Bronchial epithelial cell (primary cell): ENCODE data around the gene PFN1. TPM values are rescaled to one million over a fixed set of nuclear protein-coding genes. Genes with fewer than 3 reads are reported as not detected.
A peak's percentile ranks its signal among the peaks of the same experiment; 100 is the strongest.

Experiments
- DNase-seq: peaks from one replicate; pipeline ENCODE4 v3.0.0-alpha.2; 2010; ENCODE audit warnings: low read depth
- FAIRE-seq: peaks from 2 replicates; lab custom pipeline; 2011; peaks lifted over from hg19 to GRCh38; lab: Jason Lieb, UNC
- H3K27me3 ChIP-seq: 2 replicates; pipeline ENCODE4 v1.5.1; 2011; ENCODE audit warnings: low read length; ENCODE audit not compliant: control insufficient read depth, insufficient read depth
- H3K36me3 ChIP-seq: 2 replicates; pipeline ENCODE4 v1.5.1; 2011; ENCODE audit warnings: low read length; ENCODE audit not compliant: control insufficient read depth, insufficient read depth
- H3K4me3 ChIP-seq: 2 replicates; pipeline ENCODE4 v1.5.1; 2011; ENCODE audit warnings: mild to moderate bottlenecking, low read depth, low read length, control low read depth
- CTCF ChIP-seq: IDR thresholded peaks from 2 replicates; pipeline ENCODE4 v1.5.1; 2011; ENCODE audit warnings: mild to moderate bottlenecking, moderate library complexity, low read length, control low read depth, inconsistent platforms; ENCODE audit not compliant: insufficient read depth, severe bottlenecking
- total RNA-seq: library from RNA; depleted of rRNA; stranded (reverse); fragments of >200 nt; gene quantifications from 2 replicates; pipeline ENCODE4 v1.2.1, GENCODE V29; 2014

PFN1 gene
- total RNA-seq, 1 donor from 2014 or later: 440 TPM

GRCh38 chr17:4955091-4955490, 6.8 kb upstream of the PFN1 start:
- Histone ChIP-seq H3K36me3 (peaks cover 7% of the 10 kb centered on the region), H3K27me3 (no peaks in the 10 kb centered on the region), H3K4me3 (no peak overlapping the region)
- TF ChIP-seq CTCF: no peak
- DNase-seq: no peak
- no peak for FAIRE-seq

DNA sequence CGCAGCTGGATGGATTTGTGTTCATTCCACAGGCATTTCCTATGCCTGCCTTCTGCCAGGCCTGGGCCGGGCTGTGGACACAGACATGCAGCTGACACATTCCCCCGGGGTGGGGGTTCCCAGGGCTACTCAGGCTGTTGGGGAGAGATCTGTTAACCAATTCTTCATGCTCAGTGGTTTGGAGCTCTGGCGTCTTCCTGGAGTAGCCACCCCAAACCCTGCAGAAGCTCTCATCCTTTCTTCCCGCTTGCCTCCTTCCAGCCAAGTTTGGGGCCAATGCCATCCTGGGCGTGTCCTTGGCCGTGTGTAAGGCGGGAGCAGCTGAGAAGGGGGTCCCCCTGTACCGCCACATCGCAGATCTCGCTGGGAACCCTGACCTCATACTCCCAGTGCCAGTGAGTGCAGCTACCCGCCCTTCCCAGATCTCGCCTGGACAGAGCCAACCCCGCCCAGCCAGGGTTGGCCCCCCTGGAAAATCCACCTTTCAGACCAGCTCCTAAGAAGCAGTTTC, 5.2 kb upstream of the PFN1 start:
- no peaks in the 10 kb centered on the region for H3K27me3 ChIP-seq
- DNase-seq (no peak), FAIRE-seq (no peak)

GRCh38 chr17:4951486-4951885, 3.2 kb upstream of the PFN1 start:
- Histone ChIP-seq H3K36me3 (peaks cover 2% of the 10 kb centered on the region), H3K27me3 (no peaks in the 10 kb centered on the region), H3K4me3 (no peak overlapping the region)
- TF ChIP-seq CTCF: no peak
- DNase-seq (no peak), FAIRE-seq (no peak)

More for the DNA sequence above, 5.2 kb upstream of the PFN1 start:
- Histone ChIP-seq H3K4me3 (no peak overlapping the region), H3K36me3 (no peaks in the 10 kb centered on the region)
- no peak for TF ChIP-seq CTCF

DNA sequence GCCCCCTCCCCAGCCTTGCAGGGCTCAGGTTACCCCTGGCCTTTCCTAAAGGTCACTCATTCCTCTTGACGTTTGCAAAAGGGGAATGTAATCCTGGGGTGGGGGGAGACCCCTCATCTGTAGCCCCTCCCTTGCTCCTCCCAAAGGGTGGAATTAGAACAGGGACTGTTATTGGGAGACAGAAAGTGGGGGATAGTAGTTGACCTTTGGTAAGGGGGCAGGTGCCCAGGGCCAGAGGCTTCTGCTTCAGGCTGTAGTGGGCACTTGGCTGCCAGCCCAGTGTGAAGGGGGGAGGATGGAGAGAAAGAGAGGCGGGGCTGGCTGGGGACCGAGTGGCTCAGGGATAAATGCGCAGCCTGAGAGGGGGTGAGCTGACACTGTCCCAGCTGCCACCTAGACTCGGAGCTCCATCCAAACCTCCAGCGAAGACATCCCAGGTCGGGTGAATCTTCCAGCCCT, 2.4 kb upstream of the PFN1 start, which contains the start of gene ENO3:
ENO3 (plus strand) TSS at position 374 of the 459 bp plus-strand sequence. CDS start 711 bp downstream, outside the sequence.
- Histone ChIP-seq H3K4me3 (peak within 1 kb of the TSS; percentile 99), H3K36me3 (peaks cover 2% of the 10 kb centered on the region), H3K27me3 (no peaks in the 10 kb centered on the region)
- FAIRE-seq: no peak
- DNase-seq: no peak
- TF ChIP-seq CTCF: no peak

GRCh38 chr17:4950075-4950745, 1.9 kb upstream of the PFN1 start:
- FAIRE-seq: no peak
- no peak for DNase-seq
- no peaks in the 10 kb centered on the region for H3K27me3 ChIP-seq
- H3K36me3 ChIP-seq: peaks cover 2% of the 10 kb centered on the region
- TF ChIP-seq CTCF: no peak
- peak overlapping the region; percentile 99 for H3K4me3 ChIP-seq
